H1 (cell line): Measurements from ENCODE around the gene CAPZA3. TPM values are rescaled to one million over a fixed set of nuclear protein-coding genes. Genes with fewer than 3 reads are reported as not detected.

Source experiments
- CTCF ChIA-PET: fragments of 300-600 bp; sonication (Branson Sonifier 250); formaldehyde crosslinking; loops from one replicate; lab custom pipeline; 2021; ENCODE audit not compliant: partially characterized antibody; lab: Charles Lee
- POLR2A ChIA-PET: fragments of 300-600 bp; sonication (Branson Sonifier 250); formaldehyde crosslinking; loops from one replicate; lab custom pipeline; 2021; ENCODE audit warnings: inconsistent platforms; ENCODE audit not compliant: partially characterized antibody; lab: Charles Lee
- DNase-seq, 2 experiments: peaks; one replicate each; pipeline versions ENCODE4 v3.0.0 to v3.0.0-alpha.2; 2010 to 2022; ENCODE audit warnings: low spot score in 2 of 2, low read depth in 1 of 2, mixed read lengths in 1 of 2
- FAIRE-seq: peaks from 2 replicates; lab custom pipeline; 2011; peaks lifted over from hg19 to GRCh38; lab: Jason Lieb, UNC
- H2AFZ ChIP-seq: 2 replicates; pipeline ENCODE4 v1.8.1; 2012; ENCODE audit warnings: low read length, inconsistent platforms
- H2AK5ac ChIP-seq: 2 replicates; pipeline ENCODE4 v1.6.1; 2013; ENCODE audit warnings: low read depth, low read length
- H2BK120ac ChIP-seq: replicated peaks from 2 replicates; pipeline ENCODE3; 2013; ENCODE audit warnings: low read depth, low read length, inconsistent platforms
- H2BK12ac ChIP-seq: 2 replicates; pipeline ENCODE4 v1.6.1; 2013; ENCODE audit warnings: low read depth, low read length
- H2BK15ac ChIP-seq: 2 replicates; pipeline ENCODE4 v1.6.1; 2013; ENCODE audit warnings: low read length
- H2BK20ac ChIP-seq: 2 replicates; pipeline ENCODE4 v1.6.1; 2013; ENCODE audit warnings: low read length
- H2BK5ac ChIP-seq: 2 replicates; pipeline ENCODE4 v1.6.1; 2013; ENCODE audit warnings: low read depth, low read length
- H3K14ac ChIP-seq: 2 replicates; pipeline ENCODE4 v1.6.1; 2013; ENCODE audit warnings: inconsistent platforms; ENCODE audit not compliant: insufficient read length
- H3K18ac ChIP-seq: 2 replicates; pipeline ENCODE4 v1.6.1; 2013; ENCODE audit warnings: low read length; ENCODE audit errors: extremely low read depth
- H3K23ac ChIP-seq: 2 replicates; pipeline ENCODE4 v1.6.1; 2013; ENCODE audit warnings: inconsistent platforms; ENCODE audit not compliant: insufficient read length
- H3K23me2 ChIP-seq: 2 replicates; pipeline ENCODE4 v1.6.1; 2013; ENCODE audit warnings: low read depth, low read length
- H3K27ac ChIP-seq: 2 replicates; pipeline ENCODE4 v1.6.1; 2011; ENCODE audit warnings: low read depth, low read length, inconsistent platforms
- H3K27me3 ChIP-seq, 4 experiments: replicated peaks in 1 of 4; 1 replicate in 1 of 4; 2 replicates in 3 of 4; pipeline versions ENCODE4 v1.6.1 to v1.8.1; 2011 to 2013; ENCODE audit warnings: low read length in 3 of 4, mild to moderate bottlenecking in 3 of 4, inconsistent platforms in 2 of 4, mixed read lengths in 2 of 4, moderate library complexity in 1 of 4; ENCODE audit not compliant: control insufficient read depth in 3 of 4, insufficient read depth in 3 of 4; ENCODE audit errors: extremely low read depth in 1 of 4
- H3K36me3 ChIP-seq, 4 experiments: 2 replicates each; pipeline versions ENCODE4 v1.6.1 to v1.8.1; 2011 to 2013; ENCODE audit warnings: mild to moderate bottlenecking in 4 of 4, low read length in 3 of 4, moderate library complexity in 2 of 4, control low read depth in 1 of 4, inconsistent platforms in 1 of 4; ENCODE audit not compliant: insufficient read depth in 4 of 4, control insufficient read depth in 2 of 4
- H3K4ac ChIP-seq: replicated peaks from 2 replicates; pipeline ENCODE3; 2013; ENCODE audit warnings: low read length, low read depth, mixed read lengths, inconsistent platforms; ENCODE audit not compliant: insufficient read length
- H3K4me1 ChIP-seq, 4 experiments: replicated peaks in 1 of 4; 1 replicate in 1 of 4; 2 replicates in 3 of 4; pipeline versions ENCODE4 v1.6.1 to v1.8.1; 2011 to 2013; ENCODE audit warnings: low read length in 3 of 4, inconsistent platforms in 2 of 4, mixed read lengths in 1 of 4; ENCODE audit not compliant: insufficient read depth in 4 of 4, control insufficient read depth in 3 of 4
- H3K4me2 ChIP-seq, 2 experiments: 2 replicates each; pipeline versions ENCODE4 v1.6.1 to v1.8.1; 2011 to 2013; ENCODE audit warnings: low read depth in 2 of 2, low read length in 2 of 2, control low read depth in 1 of 2, inconsistent platforms in 1 of 2, mild to moderate bottlenecking in 1 of 2; ENCODE audit not compliant: insufficient read depth in 1 of 2
- H3K4me3 ChIP-seq, 4 experiments: fragments of 200-600, 300-600 bp in 1 of 4; sonication (generic), shearing (Covaris generic), sonication (Bioruptor Twin) in 1 of 4; 2 replicates each; pipeline versions ENCODE4 v1.5.1 to v1.8.1; 2011 to 2016; ENCODE audit warnings: low read length in 4 of 4, low read depth in 3 of 4, control low read depth in 2 of 4, inconsistent platforms in 2 of 4, mild to moderate bottlenecking in 2 of 4, mixed read lengths in 1 of 4, moderate library complexity in 1 of 4; ENCODE audit not compliant: insufficient read depth in 2 of 4; ENCODE audit errors: extremely low read depth in 1 of 4
- H3K56ac ChIP-seq: replicated peaks from 2 replicates; pipeline ENCODE3; 2013; ENCODE audit warnings: low read depth, mild to moderate bottlenecking, mixed read lengths, low read length, inconsistent platforms; ENCODE audit not compliant: insufficient read length
- H3K79me1 ChIP-seq: 2 replicates; pipeline ENCODE4 v1.6.1; 2013; ENCODE audit warnings: low read depth, low read length, control low read depth
- H3K79me2 ChIP-seq, 2 experiments: 2 replicates each; pipeline versions ENCODE4 v1.6.1 to v1.8.1; 2012 to 2013; ENCODE audit warnings: low read length in 2 of 2, mild to moderate bottlenecking in 2 of 2, inconsistent platforms in 1 of 2; ENCODE audit not compliant: insufficient read depth in 2 of 2, control insufficient read depth in 1 of 2
- H3K9ac ChIP-seq, 4 experiments: replicated peaks in 1 of 4; 1 replicate in 1 of 4; 2 replicates in 3 of 4; pipeline versions ENCODE4 v1.6.1 to v1.8.1; 2011 to 2013; ENCODE audit warnings: low read depth in 3 of 4, low read length in 3 of 4, control low read depth in 2 of 4, mild to moderate bottlenecking in 2 of 4, moderate library complexity in 2 of 4, inconsistent platforms in 1 of 4; ENCODE audit errors: extremely low read depth in 1 of 4
- H3K9me3 ChIP-seq, 2 experiments: 2 replicates each; pipeline versions ENCODE4 v1.6.1 to v1.8.1; 2012 to 2013; ENCODE audit warnings: mild to moderate bottlenecking in 2 of 2, moderate library complexity in 2 of 2, control low read depth in 1 of 2, inconsistent platforms in 1 of 2, low read depth in 1 of 2, low read length in 1 of 2, mixed read lengths in 1 of 2; ENCODE audit not compliant: insufficient read depth in 2 of 2
- H4K20me1 ChIP-seq, 2 experiments: replicated peaks in 1 of 2; 2 replicates each; pipeline versions ENCODE3 to v1.8.1; 2011 to 2013; ENCODE audit warnings: inconsistent platforms in 2 of 2, low read length in 2 of 2, mild to moderate bottlenecking in 1 of 2; ENCODE audit not compliant: insufficient read depth in 2 of 2, control insufficient read depth in 1 of 2
- H4K5ac ChIP-seq: 2 replicates; pipeline ENCODE4 v1.6.1; 2013; ENCODE audit warnings: low read length, low read depth, mixed read lengths, inconsistent platforms; ENCODE audit not compliant: insufficient read length
- H4K8ac ChIP-seq: 2 replicates; pipeline ENCODE4 v1.8.0; 2013; ENCODE audit warnings: mild to moderate bottlenecking, moderate library complexity, low read length, inconsistent platforms; ENCODE audit not compliant: insufficient read depth; ENCODE audit errors: extremely low read depth
- H4K91ac ChIP-seq: replicated peaks from 2 replicates; pipeline ENCODE3; 2013; ENCODE audit warnings: low read length, mixed read lengths, inconsistent platforms; ENCODE audit not compliant: insufficient read length
- E2F6 ChIP-seq: IDR thresholded peaks from 2 replicates; pipeline ENCODE4 v1.6.1; 2012; ENCODE audit warnings: inconsistent platforms
- MAX ChIP-seq: IDR thresholded peaks from 2 replicates; pipeline ENCODE4 v1.6.1; 2012; ENCODE audit warnings: inconsistent platforms
- TCF12 ChIP-seq: IDR thresholded peaks from 2 replicates; pipeline ENCODE4 v1.6.1; 2011; ENCODE audit warnings: low read depth, mild to moderate bottlenecking, low read length
- WGBS, 2 experiments: shearing (Covaris generic) in 1 of 2; methylation state at CpG; one replicate each; pipeline versions ENCODE4 v1.1.6 to v1.1.7; 2013 to 2015; ENCODE audit warnings: low lambda C conversion rate in 2 of 2, mixed read lengths in 2 of 2, inconsistent platforms in 1 of 2, low coverage in 1 of 2, missing lambda C conversion rate in 1 of 2; ENCODE audit not compliant: insufficient replicate concordance in 2 of 2, insufficient coverage in 1 of 2, insufficient read length in 1 of 2; ENCODE audit errors: extremely low coverage in 1 of 2, missing lambda C conversion rate in 1 of 2; 5-methylcytosine and 5-hydroxymethylcytosine counted together
- polyA plus RNA-seq, 7 experiments: library from polyadenylated mRNA; depleted of rRNA in 3 of 7; stranded (reverse) in 5 of 7; unstranded in 2 of 7; fragments of >200 nt in 5 of 7; fragments of 200-250 nt in 2 of 7; gene quantifications; 1 replicate in 5 of 7; 2 replicates in 1 of 7; 4 replicates in 1 of 7; pipeline versions ENCODE4 v1.2.1 to v1.2.3, GENCODE V29; 2011 to 2013; ENCODE audit warnings: missing spikeins in 2 of 7, mixed read lengths in 2 of 7
- total RNA-seq: library from RNA; stranded (reverse); fragmentation: NEBNext Ultra II Directional; extraction: Animal tissue kit (Norgen Biotek cat#: 25700); gene quantifications from 2 replicates; pipeline ENCODE4 v1.2.1, GENCODE V29; 2021

The CAPZA3 gene
- total and polyA plus RNA-seq, 2 of the 8 experiments (the other 6 are each of a cell fraction or from before 2014, with no cell fraction given): not detected

GRCh38 chr12:18753481-18754123 lies 15.7 kb downstream of the CAPZA3 start:
- no peaks in the 10 kb centered on the region for H4K20me1 ChIP-seq
- H3K4me1 ChIP-seq: peaks cover 8 to 22% (median 12%) of the 10 kb centered on the region in 4 experiments
- peak in 1 of 2 experiments; percentile 58 for DNase-seq
- H3K27ac ChIP-seq: peak overlapping the region; percentile 80
- no peak overlapping the region for H2BK15ac ChIP-seq
- peak overlapping the region; percentile 21 for H3K18ac ChIP-seq
- H3K27me3 ChIP-seq: no peaks in the 10 kb centered on the region
- FAIRE-seq: peak; percentile 7
- peak overlapping the region; percentile 13 to 36; a peak in 3 of 4 replicates for H3K4me2 ChIP-seq
- no peak overlapping the region for H2AK5ac ChIP-seq
- H3K4me3 ChIP-seq: 0 out of 8 replicates have a peak overlapping the region, but pooled peaks of 1 of the 4 experiments have one; percentile 5
- no peak overlapping the region for H3K14ac ChIP-seq
- no peaks in the 10 kb centered on the region for H3K36me3 ChIP-seq
- ChIA-PET POLR2A (interaction anchor here (0.9 to 1.1 kb wide), 2 partner anchors 10 to 22 kb away, joined by 3 read pairs; no protein-coding TSS in a partner anchor), CTCF (interaction anchor here (1.1 to 1.7 kb wide), 2 partner anchors 10 to 23 kb away, joined by 3 to 4 read pairs; no protein-coding TSS in a partner anchor)
- no peaks in the 10 kb centered on the region for H3K23me2 ChIP-seq
- H3K79me2 ChIP-seq: no peaks in the 10 kb centered on the region
- peak overlapping the region in 3 of 4 experiments; percentile 9 to 25 (median 14); a peak in 3 of 7 replicates for H3K9ac ChIP-seq
- TF ChIP-seq E2F6: peak; percentile 86
- no peak for TF ChIP-seq TCF12
- TF ChIP-seq MAX: peak; percentile 40; the same call in 1 of the 2 replicates
- H3K56ac ChIP-seq: no peak overlapping the region
- H2AFZ ChIP-seq: peak overlapping the region; percentile 74
- no peak overlapping the region for H4K8ac ChIP-seq
- no peaks in the 10 kb centered on the region for H3K9me3 ChIP-seq
- H2BK120ac ChIP-seq: peak overlapping the region; percentile 90
- peak overlapping the region; percentile 24 for H2BK20ac ChIP-seq
- 57% methylated on average over 16 of the region's 16 CpGs; no CpG with 5 or more reads in 1 of the 2 experiments for WGBS, 2 experiments
- peak overlapping the region; percentile 54; the same call in 1 of the 2 replicates for H2BK5ac ChIP-seq
- H4K5ac ChIP-seq: no peak overlapping the region
- no peaks in the 10 kb centered on the region for H3K79me1 ChIP-seq
- peak overlapping the region; percentile 67 for H4K91ac ChIP-seq
- H2BK12ac ChIP-seq: no peak overlapping the region; the same call in none of the 2 replicates
- H3K23ac ChIP-seq: no peak overlapping the region
- peak overlapping the region; percentile 34 for H3K4ac ChIP-seq
